SK-N-SH (cell line): Measurements from ENCODE around the gene SETD7.

Source experiments
- CHD2 ChIP-seq: fragments of 150-350 bp; IDR thresholded peaks from 2 replicates; pipeline ENCODE4 v1.6.1; 2018; ENCODE audit warnings: low read length; ENCODE audit not compliant: partially characterized antibody
- ELF1 ChIP-seq: IDR thresholded peaks from 2 replicates; pipeline ENCODE4 v1.4.0; 2012
- EZH2phosphoT487 ChIP-seq: fragments of 200-600 bp; sonication (generic); IDR thresholded peaks from 2 replicates; pipeline ENCODE4 v1.6.1; 2017; ENCODE audit warnings: low read depth, mixed run types, mild to moderate bottlenecking, antibody characterized with exemption, moderate library complexity, borderline replicate concordance
- FOSL2 ChIP-seq: IDR thresholded peaks from 2 replicates; pipeline ENCODE4 v1.4.0; 2012; ENCODE audit warnings: low read depth, mild to moderate bottlenecking, moderate library complexity, borderline replicate concordance
- MEF2A ChIP-seq: IDR thresholded peaks from 2 replicates; pipeline ENCODE4 v1.4.0; 2012; ENCODE audit warnings: low read depth, borderline replicate concordance
- POLR2AphosphoS5 ChIP-seq: IDR thresholded peaks from 2 replicates; pipeline ENCODE4 v1.6.1; 2012; ENCODE audit warnings: low read depth, low read length
- SIN3A ChIP-seq: IDR thresholded peaks from 2 replicates; pipeline ENCODE4 v1.6.1; 2012; ENCODE audit warnings: low read depth, mild to moderate bottlenecking, low read length, moderate library complexity, borderline replicate concordance
- TF ChIP-seq, protein P1 (sequence below): fragments of 200-600 bp; sonication (generic); IDR thresholded peaks from 2 replicates; pipeline ENCODE4 v1.6.1; 2017; ENCODE audit warnings: antibody characterized with exemption, mild to moderate bottlenecking, moderate library complexity
- TF ChIP-seq, protein P2 (sequence below): IDR thresholded peaks from 2 replicates; pipeline ENCODE4 v1.4.0; 2012; ENCODE audit warnings: low read depth
- TF ChIP-seq, protein P3 (sequence below): IDR thresholded peaks from 2 replicates; pipeline ENCODE4 v1.6.1; 2012; ENCODE audit warnings: mild to moderate bottlenecking, low read depth, low read length, moderate library complexity

DNA sequence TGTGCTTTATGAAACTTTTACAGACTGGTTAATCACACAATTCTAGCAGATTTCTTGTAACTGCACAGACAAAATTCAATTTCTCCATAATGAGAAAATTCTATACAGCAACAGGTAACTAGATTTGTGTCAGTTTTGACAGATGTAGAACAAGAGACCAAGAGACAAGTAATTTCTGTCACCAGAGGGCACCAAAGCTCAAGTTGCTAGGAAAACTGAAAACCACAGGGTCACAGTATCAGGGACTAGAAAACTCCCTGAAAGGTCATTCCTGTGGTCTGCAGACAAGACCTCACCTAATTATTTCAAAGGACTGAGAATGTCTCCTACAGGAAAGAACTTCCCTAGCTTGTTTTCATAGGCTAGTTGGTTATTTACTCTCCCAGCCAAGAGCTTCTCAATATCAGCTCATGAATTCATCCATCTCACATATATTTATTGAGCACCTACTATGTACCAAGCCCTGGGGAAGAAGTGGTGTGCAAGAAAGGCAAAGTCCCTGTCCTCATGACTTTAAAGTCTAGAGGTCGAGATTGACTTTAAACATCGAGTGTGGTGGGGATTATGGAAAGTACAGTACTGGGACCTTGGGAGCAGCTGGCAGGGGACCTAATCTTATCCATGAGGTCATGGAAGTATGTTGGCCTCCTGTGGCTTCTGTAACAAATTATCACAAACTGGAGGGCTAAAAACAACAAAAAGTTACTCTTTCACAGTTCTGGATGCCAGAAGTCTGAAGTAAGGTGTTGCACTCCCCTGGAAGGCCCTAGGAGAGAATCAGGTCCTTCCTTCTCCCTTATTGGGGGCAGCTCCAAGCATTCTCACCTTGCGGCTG lies 47.8 kb upstream of the SETD7 start:
- TF ChIP-seq, protein P1, sequence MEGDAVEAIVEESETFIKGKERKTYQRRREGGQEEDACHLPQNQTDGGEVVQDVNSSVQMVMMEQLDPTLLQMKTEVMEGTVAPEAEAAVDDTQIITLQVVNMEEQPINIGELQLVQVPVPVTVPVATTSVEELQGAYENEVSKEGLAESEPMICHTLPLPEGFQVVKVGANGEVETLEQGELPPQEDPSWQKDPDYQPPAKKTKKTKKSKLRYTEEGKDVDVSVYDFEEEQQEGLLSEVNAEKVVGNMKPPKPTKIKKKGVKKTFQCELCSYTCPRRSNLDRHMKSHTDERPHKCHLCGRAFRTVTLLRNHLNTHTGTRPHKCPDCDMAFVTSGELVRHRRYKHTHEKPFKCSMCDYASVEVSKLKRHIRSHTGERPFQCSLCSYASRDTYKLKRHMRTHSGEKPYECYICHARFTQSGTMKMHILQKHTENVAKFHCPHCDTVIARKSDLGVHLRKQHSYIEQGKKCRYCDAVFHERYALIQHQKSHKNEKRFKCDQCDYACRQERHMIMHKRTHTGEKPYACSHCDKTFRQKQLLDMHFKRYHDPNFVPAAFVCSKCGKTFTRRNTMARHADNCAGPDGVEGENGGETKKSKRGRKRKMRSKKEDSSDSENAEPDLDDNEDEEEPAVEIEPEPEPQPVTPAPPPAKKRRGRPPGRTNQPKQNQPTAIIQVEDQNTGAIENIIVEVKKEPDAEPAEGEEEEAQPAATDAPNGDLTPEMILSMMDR = peak; percentile 82
- TF ChIP-seq CHD2 = no peak
- TF ChIP-seq, protein P2, sequence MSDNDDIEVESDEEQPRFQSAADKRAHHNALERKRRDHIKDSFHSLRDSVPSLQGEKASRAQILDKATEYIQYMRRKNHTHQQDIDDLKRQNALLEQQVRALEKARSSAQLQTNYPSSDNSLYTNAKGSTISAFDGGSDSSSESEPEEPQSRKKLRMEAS = no peak
- no peak for TF ChIP-seq ELF1
- TF ChIP-seq POLR2AphosphoS5 = no peak
- TF ChIP-seq, protein P3, sequence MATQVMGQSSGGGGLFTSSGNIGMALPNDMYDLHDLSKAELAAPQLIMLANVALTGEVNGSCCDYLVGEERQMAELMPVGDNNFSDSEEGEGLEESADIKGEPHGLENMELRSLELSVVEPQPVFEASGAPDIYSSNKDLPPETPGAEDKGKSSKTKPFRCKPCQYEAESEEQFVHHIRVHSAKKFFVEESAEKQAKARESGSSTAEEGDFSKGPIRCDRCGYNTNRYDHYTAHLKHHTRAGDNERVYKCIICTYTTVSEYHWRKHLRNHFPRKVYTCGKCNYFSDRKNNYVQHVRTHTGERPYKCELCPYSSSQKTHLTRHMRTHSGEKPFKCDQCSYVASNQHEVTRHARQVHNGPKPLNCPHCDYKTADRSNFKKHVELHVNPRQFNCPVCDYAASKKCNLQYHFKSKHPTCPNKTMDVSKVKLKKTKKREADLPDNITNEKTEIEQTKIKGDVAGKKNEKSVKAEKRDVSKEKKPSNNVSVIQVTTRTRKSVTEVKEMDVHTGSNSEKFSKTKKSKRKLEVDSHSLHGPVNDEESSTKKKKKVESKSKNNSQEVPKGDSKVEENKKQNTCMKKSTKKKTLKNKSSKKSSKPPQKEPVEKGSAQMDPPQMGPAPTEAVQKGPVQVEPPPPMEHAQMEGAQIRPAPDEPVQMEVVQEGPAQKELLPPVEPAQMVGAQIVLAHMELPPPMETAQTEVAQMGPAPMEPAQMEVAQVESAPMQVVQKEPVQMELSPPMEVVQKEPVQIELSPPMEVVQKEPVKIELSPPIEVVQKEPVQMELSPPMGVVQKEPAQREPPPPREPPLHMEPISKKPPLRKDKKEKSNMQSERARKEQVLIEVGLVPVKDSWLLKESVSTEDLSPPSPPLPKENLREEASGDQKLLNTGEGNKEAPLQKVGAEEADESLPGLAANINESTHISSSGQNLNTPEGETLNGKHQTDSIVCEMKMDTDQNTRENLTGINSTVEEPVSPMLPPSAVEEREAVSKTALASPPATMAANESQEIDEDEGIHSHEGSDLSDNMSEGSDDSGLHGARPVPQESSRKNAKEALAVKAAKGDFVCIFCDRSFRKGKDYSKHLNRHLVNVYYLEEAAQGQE = no peak
- no peak for TF ChIP-seq SIN3A
- no peak for TF ChIP-seq FOSL2
- TF ChIP-seq MEF2A = no peak
- TF ChIP-seq EZH2phosphoT487 = no peak
